HG03280 (cell line): ENCODE results near the gene BCCIP.
A peak's percentile ranks its signal among the peaks of the same experiment; 100 is the strongest.

Experiments used
- ATAC-seq: cut with Tn5 transposase; IDR thresholded peaks from one replicate; pipeline ENCODE4 v1.9.1; 2021; ENCODE audit warnings: mild to moderate bottlenecking, moderate library complexity; ENCODE audit not compliant: unreplicated experiment

The BCCIP gene

DNA sequence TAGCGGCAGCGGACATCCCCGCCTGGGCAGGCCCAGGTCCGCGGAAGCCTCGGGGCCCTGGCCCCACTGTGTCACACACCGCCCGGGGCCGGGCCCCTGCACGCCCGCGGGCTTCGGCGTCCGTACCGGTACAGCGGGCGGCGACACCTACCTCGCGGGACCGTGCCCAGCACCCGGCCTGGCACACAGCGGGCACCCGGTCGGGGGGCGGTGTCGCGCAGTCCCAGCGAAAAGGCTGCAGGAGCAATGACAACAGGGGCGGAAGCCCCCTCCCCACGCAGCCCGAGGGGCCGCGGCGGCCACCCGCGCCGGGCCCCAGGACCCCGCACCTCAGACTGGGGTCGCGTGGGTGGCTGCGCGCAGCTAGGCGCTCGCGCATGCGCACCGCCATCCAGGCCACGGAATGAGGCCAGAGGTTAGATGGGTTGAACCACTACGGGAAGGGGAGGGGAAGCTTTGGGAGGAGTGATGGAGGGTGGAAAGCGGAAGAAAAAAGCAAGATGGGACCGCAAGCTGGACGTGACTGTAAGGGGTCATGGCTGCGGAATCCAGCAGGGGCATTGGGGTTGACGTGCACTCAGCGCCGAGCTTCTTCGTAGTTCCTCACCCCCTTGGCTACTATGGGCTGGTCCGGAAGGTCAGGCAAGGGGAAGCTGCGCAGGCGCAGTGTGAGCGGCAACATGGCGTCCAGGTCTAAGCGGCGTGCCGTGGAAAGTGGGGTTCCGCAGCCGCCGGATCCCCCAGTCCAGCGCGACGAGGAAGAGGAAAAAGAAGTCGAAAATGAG lies at the start of gene BCCIP, which contains the start of gene UROS:
BCCIP (plus strand) TSS at position 669 of the 785 bp plus-strand sequence; CDS start at position 681, 12 bp downstream.
UROS (minus strand) TSS at position 381 of the 785 bp plus-strand sequence. CDS start 6,759 bp downstream, outside the sequence.
- ATAC-seq, result peak; percentile 69

- no peak for ATAC-seq
Observed at GRCh38 chr10:125773687-125774543, 49.4 kb upstream of the BCCIP start.

- no peak for ATAC-seq
Observed at GRCh38 chr10:125774581-125775191, 48.7 kb upstream of the BCCIP start.

- ATAC-seq, result no peak
Observed at GRCh38 chr10:125775491-125776106, 47.7 kb upstream of the BCCIP start, which contains the start of gene MMP21. MMP21 (minus strand) TSS chr10:125775821; CDS start chr10:125775821, 0 bp downstream.

DNA sequence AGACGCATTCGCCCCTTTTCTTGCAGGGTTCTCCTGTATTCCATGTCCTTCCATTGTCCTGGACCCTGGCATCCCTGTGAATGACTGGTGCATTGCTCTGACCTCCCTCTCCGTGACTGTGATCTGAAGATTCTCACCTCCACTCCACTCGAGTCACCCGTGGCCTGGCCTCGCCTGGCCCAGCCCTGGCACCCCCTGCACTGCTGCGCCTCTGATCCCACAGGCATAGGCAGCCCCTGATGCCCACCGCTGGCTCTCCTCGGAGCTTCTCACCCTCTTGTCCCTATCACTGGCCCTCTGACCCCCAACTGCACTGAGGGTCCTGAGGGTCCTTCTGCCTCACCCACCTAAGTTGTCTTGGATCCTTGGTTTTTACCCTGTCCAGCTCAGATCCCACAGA lies 45.5 kb upstream of the BCCIP start:
- ATAC-seq, result no peak

GRCh38 chr10:125778556-125778955 lies 44.8 kb upstream of the BCCIP start:
- no peak for ATAC-seq

DNA sequence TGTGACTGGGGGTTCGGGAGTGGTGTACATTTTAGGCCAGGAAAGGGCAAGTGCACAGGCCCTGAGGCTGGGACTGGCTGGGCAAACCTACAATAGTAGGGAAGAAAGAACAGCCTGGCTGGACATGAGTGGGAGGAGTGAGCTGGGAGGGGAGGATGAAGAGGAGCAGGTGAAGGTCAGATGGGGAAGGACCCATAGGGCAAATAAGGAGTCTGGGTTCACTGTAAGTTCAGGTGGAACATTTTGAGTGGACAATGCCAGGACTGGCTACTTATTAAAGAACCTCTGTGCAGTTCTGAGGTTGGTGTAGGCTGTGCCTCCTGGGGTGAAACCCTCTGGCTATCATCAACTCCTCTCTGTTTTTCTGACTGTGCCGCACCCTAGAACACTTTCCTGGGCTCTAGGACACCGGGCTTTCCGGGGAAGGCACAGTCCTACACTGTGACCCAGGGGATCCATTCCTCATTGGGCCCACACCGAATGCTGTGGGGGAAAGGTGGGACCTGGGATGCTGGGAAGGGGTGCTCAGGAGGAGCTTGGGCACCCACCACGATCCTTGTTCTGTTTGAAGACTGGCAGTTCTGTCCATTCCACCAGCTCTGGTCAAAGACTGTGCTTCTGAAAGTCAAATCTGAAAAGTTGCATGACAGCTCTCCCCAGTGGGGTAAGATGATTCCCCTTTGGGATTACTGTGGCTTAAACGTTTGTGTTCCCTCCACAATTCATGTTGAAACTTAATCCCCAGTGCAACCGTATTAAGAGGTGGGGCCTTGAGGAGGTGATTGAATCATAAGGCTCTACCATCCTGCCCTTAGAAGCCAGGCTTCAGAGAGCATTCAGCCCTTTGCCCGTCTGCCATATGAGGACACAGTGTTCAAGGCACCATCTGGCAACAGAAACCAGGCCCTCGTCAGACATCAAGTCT lies 43.7 kb upstream of the BCCIP start:
- ATAC-seq, result no peak

- ATAC-seq, result no peak
Observed at GRCh38 chr10:125781374-125781773, 42.0 kb upstream of the BCCIP start.

GRCh38 chr10:125782054-125782453 lies 41.3 kb upstream of the BCCIP start:
- no peak for ATAC-seq

GRCh38 chr10:125782616-125783015 lies 40.7 kb upstream of the BCCIP start:
- no peak for ATAC-seq

- no peak for ATAC-seq
Observed at GRCh38 chr10:125783408-125783807, 39.9 kb upstream of the BCCIP start.

DNA sequence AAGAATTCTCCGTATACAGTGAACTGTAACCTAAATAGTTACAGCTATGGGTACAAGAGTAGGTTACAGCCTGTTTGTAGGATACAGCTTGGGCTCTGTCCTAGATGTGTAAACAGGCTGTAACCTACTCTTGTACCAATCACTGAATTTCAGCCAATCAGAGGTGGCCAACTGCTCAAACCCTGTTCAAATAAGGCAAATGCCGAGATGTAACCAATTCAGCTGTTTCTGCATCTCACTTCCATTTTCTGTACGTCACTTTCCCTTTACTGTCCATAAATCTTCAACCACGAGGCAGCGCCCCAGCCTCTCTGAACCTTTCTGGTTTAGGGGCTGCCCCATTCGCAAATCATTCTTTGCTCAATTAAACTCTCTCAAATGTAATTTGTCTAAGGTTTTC lies 39.4 kb upstream of the BCCIP start:
- peak; percentile 69 for ATAC-seq

DNA sequence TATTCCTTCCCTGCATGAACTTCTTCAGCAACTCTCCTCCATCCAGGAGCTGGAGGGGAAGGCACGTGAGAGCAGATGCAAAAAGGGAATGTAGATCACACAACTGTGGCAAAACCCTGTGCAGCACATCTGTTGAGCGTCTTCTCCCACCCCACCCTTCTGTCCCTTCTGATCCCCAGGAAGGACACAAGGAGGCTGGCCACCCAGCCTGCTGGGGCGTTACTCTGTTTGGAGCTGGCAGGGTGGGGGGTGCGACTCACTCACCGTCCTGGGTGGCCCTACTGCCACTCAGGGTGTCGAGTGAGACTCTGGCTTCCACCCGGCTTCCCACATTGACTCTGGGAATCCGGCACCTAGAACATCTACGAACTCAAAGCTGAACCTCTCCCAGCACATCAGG lies 37.6 kb upstream of the BCCIP start:
- no peak for ATAC-seq

DNA sequence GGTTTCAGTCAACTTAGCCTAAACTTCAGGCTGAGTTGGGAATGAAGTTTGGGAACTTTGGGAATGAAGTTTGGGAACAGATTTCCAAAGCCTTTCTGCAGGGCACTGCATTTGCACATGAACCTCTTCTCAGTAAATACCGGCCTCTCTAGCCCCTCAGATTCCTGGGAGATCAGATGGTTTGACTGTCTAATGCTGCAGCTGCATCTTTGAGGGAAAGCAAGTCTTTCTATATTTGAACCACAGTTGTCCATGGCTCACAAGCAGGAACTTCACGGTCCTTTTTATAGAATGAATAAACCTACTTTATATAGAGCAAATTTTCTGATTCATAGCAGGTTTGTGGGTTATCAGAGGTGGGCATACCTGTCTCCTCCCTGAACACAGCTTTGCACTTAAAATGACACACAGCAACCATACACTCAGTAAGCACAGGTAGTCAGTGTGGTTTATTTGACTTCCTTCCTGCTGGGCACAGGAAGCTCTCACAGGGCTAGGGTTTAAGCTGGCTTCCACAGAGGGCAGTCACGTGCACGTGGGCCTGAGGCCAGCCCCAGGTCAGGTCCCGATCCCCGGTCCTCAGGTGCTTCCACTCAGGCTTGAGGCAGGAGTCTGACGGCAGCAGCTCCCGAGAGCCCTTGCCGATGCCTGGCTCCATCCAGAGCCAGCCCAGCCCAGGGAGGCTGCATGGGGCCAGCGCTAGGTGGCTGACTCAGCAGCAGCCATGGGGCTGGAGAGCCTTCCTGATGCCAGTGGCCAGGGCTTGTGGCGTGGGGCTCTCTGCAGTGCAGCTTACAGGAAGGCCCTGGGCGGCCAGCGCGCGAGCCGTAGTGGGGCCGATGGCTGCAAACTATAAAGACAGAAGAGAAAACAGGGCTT lies 35.0 kb upstream of the BCCIP start:
- no peak for ATAC-seq

DNA sequence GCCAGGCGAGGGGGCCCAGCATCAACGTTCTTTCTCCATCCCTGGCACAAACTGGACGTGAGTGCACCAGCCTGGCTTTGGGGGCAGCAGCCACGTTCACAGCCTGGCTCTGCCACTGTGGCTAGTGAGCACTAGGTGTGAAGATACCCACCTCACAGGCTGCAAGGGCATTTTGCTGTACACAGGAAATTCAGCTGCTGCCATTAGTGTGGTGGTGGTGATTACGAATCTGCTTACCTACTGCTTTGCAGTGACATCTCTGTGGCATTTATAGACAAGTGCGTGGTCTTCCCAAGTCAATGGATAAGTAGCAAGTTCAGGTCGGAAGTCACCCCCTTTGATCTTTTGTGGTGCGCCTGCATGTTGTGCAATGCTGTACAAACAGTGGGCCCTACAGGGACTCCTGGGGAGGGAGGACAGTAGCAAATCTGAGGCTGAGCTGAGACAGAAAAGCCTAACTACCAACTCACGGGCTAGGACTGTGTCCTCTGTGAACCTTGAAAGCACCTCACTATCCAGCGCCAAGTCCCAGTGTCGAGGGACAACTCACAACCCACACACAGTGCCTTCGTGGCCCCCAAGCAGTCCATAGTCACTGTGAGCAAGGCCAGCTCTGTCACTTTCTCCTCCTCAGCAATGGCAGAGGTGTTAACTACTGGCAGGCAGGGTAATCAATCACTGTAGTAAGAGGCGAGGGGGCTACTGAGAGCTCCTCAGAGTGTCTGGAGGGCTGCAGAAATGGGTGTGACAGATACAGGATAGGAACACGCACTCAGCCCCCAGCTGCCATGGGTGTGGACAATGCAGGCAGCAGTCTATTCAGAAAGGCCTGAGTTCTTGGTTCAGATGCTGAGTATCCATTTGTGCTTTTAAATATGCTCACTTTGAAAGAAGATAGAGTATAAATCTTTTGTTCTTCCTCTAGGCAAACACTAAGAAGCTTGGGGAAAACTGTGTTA lies 30.7 kb upstream of the BCCIP start:
- no peak for ATAC-seq

DNA sequence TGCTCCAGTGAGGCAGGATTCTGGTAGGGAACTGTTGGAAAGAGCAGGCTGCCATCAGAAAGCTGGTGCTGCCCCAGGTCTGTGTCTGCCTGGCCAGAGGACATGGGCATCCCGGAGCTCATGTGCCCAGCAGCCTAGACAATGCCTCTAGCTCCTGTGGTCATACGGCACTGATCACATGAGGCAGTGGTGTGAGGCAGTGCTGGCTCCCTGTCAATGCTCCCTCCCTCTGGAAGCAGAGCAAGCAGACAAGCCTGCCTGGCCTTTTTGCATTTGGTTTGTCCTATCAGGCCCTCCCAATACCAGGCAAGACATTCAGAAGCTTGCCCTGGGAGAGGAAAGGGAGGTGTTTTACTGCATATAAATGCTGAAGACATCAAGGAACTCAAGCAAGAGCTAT lies 28.2 kb upstream of the BCCIP start:
- no peak for ATAC-seq

- ATAC-seq, result no peak
Observed at GRCh38 chr10:125795637-125796190, 27.6 kb upstream of the BCCIP start.
